GM19023 (cell line): ENCODE data around the gene PPIL4.
"Not testable (repeated sequence)": the region's sequence is repeated elsewhere in the genome, so short reads cannot be mapped to it uniquely, and the experiment has no call there.

Experiments
- ATAC-seq: cut with Tn5 transposase; IDR thresholded peaks from one replicate; pipeline ENCODE4 v1.9.1; 2021; ENCODE audit warnings: mild to moderate bottlenecking, moderate library complexity; ENCODE audit not compliant: unreplicated experiment

Gene PPIL4

DNA sequence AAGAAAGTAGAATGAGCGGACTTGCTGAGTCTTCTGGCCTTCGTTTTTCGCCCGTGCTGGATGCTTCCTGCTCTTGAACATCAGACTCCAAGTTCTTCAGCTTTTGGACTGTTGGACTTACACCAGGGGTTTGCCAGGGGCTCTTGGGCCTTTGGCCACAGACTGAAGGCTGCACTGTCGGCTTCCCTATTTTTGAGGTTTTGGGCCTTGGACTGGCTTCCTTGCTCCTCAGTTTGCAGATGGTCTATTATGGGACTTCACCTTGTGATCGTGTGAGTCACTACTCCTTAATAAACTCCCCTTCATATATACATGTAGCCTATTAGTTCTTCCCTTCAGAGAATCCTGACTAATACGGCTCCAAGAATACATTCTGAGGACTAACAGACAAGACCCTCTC is 83.1 kb downstream of the PPIL4 start:
- not testable (repeated sequence) for ATAC-seq

- no peak for ATAC-seq
Measured at GRCh38 chr6:149461670-149462069, 84.2 kb downstream of the PPIL4 start.

DNA sequence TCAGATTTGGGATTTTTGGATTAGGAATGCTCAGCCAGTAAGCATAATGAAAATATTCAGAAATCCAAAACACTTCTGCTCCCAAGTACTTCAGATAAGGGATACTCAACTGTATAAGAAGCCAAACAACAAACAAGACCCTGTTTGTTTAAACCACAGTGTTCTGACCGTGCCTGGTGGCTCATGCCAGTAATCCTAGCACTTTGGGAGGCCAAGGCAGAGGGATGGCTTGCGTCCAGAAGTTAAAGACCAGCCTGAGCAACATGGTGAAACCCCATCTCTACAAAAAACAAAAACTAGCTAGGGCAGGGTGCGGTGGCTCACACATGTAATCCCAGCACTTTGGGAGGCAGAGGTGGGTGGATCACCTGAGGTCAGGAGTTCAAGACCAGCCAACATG is 85.6 kb downstream of the PPIL4 start:
- ATAC-seq = not testable (repeated sequence)

GRCh38 chr6:149459761-149460160 is 86.1 kb downstream of the PPIL4 start:
- no peak for ATAC-seq

DNA sequence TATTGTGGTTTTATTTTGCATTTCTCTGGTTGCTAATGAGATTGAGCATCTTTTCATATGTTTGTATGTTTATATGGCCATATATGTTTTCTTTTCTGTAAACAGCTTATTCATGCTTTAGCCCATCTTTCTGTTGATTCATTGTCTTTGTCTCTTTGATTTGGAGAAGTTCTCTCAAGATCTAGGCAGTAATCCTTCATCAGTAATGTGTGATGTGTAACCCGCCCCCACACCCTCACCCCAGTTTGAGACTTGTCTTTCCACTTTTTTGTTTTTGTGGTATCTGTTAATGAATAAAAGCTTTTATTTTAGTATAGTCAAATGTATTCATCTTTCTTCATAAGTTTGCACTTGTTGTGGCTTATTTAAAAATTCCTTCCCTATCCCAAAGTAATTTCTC is 87.0 kb downstream of the PPIL4 start:
- no peak for ATAC-seq

DNA sequence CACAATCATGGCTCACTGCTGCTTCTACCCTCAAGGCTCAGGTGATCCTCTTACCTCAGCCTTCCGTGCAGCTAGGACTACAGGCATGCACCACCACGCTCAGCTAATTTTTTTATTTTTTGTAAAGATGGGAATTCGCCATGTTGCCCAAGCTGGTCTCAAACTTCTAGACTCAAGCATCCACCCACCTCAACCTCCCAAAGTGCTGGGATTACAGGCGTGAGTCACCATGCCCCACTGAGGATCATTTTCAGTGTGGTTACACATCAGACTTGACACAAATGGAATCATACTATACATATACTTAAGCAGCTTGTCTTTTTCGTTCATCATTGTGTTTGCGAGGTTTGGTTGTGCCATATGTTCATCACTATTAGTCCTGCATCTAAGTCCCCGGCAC is 87.6 kb downstream of the PPIL4 start:
- ATAC-seq = no peak

GRCh38 chr6:149457316-149457884 is 88.4 kb downstream of the PPIL4 start:
- ATAC-seq = no peak

DNA sequence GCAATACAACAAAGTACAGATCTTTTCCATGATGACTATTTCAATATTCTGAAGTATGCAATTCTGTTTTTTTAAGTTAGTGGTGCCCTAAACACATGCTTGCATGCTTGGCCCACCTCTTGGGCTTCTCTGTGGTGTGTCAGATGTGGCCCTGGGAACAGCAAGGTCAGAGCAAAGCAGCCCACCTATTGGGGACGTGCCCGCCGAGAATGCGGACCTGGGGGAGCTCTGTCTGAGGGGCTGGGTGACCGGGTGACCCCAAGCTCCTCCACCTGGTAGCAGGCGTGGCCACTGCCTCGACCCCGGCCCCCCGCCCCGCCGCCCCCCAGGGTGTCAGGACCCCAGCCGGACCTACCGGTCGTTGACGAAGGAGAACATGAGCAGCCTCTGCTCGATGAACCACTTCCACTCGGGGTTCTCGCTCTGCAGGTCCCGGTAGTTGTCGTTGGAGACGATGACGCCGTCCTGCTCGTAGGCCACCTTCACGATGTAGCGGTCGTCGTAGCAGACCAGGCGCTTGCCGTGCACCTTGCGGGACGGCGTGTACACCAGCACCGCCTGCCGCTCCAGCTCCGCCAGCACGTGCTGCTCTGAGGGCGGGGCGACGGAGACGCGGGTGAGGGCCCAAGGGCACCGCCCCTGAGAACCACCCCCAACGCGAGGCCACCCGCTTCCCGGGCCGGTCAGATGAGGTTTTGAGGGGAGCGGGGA is 89.4 kb downstream of the PPIL4 start:
- no peak for ATAC-seq

- no peak for ATAC-seq
Measured at GRCh38 chr6:149455031-149455732, 90.7 kb downstream of the PPIL4 start.
